Gastrocnemius medialis (tissue), 4 donors: ENCODE data around the gene CERS5.

ENCODE experiments used
- POLR2A ChIP-seq, 2 donors: fragments of 450-650 bp; IDR thresholded peaks; one replicate each; pipeline ENCODE4 v1.6.1; 2017; ENCODE audit warnings: antibody characterized with exemption in 2 of 2, mild to moderate bottlenecking in 2 of 2, moderate library complexity in 2 of 2
- TF ChIP-seq, protein P1 (sequence below), 5 experiments: fragments of 450-650 bp in 3 of 5; fragments of 200-600 bp in 2 of 5; sonication (generic) in 2 of 5; IDR thresholded peaks in 4 of 5; conservative IDR thresholded peaks in 1 of 5; 1 replicate in 4 of 5; 2 replicates in 1 of 5; pipeline ENCODE4 v1.5.1; 2016 to 2019; ENCODE audit warnings: antibody characterized with exemption in 5 of 5, mild to moderate bottlenecking in 3 of 5, moderate library complexity in 3 of 5

GRCh38 chr12:50102646-50103309, 64.4 kb downstream of the CERS5 start:
- TF ChIP-seq, protein P1, sequence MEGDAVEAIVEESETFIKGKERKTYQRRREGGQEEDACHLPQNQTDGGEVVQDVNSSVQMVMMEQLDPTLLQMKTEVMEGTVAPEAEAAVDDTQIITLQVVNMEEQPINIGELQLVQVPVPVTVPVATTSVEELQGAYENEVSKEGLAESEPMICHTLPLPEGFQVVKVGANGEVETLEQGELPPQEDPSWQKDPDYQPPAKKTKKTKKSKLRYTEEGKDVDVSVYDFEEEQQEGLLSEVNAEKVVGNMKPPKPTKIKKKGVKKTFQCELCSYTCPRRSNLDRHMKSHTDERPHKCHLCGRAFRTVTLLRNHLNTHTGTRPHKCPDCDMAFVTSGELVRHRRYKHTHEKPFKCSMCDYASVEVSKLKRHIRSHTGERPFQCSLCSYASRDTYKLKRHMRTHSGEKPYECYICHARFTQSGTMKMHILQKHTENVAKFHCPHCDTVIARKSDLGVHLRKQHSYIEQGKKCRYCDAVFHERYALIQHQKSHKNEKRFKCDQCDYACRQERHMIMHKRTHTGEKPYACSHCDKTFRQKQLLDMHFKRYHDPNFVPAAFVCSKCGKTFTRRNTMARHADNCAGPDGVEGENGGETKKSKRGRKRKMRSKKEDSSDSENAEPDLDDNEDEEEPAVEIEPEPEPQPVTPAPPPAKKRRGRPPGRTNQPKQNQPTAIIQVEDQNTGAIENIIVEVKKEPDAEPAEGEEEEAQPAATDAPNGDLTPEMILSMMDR (IDR thresholded peaks at IDR 0.05 in 4 of 5, conservative IDR thresholded peaks at IDR 0.05 in 1 of 5), result no peak
- TF ChIP-seq POLR2A (IDR thresholded peaks at IDR 0.05), result no peak
